Lower lobe of right lung (tissue), 2 donors: ENCODE measurements around the gene SESTD1. TPM values are rescaled to one million over a fixed set of nuclear protein-coding genes. Genes with fewer than 3 reads are reported as not detected.

ENCODE experiments used
- ATAC-seq, 2 donors: fragments of 200-7000 bp; cut with Tn5 transposase; one replicate each; pipeline ENCODE4 v1.9.1; 2020 to 2022; ENCODE audit warnings: mild to moderate bottlenecking in 2 of 2, moderate library complexity in 2 of 2
- DNase-seq: peaks from one replicate; pipeline ENCODE4 v3.0.0-alpha.2; 2020
- H3K27ac ChIP-seq: fragments of 200-600 bp; one replicate; pipeline ENCODE4 v1.8.0; 2022
- H3K27me3 ChIP-seq: fragments of 200-600 bp; one replicate; pipeline ENCODE4 v1.8.0; 2022; ENCODE audit warnings: low read depth
- H3K36me3 ChIP-seq: fragments of 200-600 bp; one replicate; pipeline ENCODE4 v1.8.0; 2022; ENCODE audit warnings: mild to moderate bottlenecking
- H3K4me1 ChIP-seq: fragments of 200-600 bp; one replicate; pipeline ENCODE4 v1.8.0; 2022
- H3K4me3 ChIP-seq: fragments of 200-600 bp; one replicate; pipeline ENCODE4 v1.8.0; 2022; ENCODE audit warnings: mild to moderate bottlenecking
- H3K9me3 ChIP-seq: fragments of 200-600 bp; one replicate; pipeline ENCODE4 v1.8.0; 2022
- intact Hi-C: fragments of 100-400 bp; cut with DNase I; formaldehyde crosslinking; loops from one replicate; pipeline ENCODE4 v1.11.0; 2022
- total RNA-seq: library from RNA; stranded (reverse); fragmentation: NEBNext Ultra II Directional; extraction: Animal tissue kit (Norgen Biotek cat#: 25700); gene quantifications from one replicate; pipeline ENCODE4 v1.2.1, GENCODE V29; 2021
- TF ChIP-seq, protein P1 (sequence below): fragments of 200-600 bp; IDR thresholded peaks from one replicate; pipeline ENCODE4 v1.8.0; 2022; ENCODE audit warnings: antibody characterized with exemption, mild to moderate bottlenecking
- donor health status: DM: no; HTN: yes; CAD: no; lungs with severe emphysema.

The SESTD1 gene
- total RNA-seq, 1 donor from 2014 or later = 107 TPM

DNA sequence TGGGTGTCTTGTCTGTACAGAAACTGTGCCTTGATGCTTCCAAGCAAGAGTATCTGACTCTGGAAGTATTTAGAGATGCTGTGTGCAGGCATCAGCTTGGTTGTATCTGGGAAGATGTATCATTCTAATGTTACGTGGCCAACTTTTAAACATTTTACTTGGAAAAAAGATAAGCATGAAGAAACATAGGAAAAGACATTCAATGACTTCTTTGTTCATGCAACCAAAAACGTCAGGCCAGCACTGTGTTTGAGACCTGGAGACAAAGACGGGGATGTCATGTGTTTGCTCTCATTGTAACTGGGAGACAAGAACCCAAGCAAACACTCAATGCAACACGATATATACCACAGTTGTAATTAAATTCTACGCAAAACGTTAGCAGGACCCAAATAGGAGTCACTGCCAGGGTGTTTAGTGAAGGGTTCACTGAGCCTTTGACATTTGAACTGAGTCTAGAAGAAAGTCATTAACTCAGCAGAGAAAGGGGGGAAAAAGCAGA is 8.9 kb upstream of the SESTD1 start:
- H3K27me3 ChIP-seq = no peaks in the 10 kb centered on the region
- H3K4me3 ChIP-seq = no peak overlapping the region
- intact Hi-C loops = no loop called here
- ATAC-seq (no peak), DNase-seq (no peak)
- TF ChIP-seq, protein P1, sequence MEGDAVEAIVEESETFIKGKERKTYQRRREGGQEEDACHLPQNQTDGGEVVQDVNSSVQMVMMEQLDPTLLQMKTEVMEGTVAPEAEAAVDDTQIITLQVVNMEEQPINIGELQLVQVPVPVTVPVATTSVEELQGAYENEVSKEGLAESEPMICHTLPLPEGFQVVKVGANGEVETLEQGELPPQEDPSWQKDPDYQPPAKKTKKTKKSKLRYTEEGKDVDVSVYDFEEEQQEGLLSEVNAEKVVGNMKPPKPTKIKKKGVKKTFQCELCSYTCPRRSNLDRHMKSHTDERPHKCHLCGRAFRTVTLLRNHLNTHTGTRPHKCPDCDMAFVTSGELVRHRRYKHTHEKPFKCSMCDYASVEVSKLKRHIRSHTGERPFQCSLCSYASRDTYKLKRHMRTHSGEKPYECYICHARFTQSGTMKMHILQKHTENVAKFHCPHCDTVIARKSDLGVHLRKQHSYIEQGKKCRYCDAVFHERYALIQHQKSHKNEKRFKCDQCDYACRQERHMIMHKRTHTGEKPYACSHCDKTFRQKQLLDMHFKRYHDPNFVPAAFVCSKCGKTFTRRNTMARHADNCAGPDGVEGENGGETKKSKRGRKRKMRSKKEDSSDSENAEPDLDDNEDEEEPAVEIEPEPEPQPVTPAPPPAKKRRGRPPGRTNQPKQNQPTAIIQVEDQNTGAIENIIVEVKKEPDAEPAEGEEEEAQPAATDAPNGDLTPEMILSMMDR = no peak
- peak overlapping the region; percentile 74 for H3K27ac ChIP-seq
- peaks cover 9% of the 10 kb centered on the region for H3K4me1 ChIP-seq
- no peaks in the 10 kb centered on the region for H3K36me3 ChIP-seq
- no peaks in the 10 kb centered on the region for H3K9me3 ChIP-seq

DNA sequence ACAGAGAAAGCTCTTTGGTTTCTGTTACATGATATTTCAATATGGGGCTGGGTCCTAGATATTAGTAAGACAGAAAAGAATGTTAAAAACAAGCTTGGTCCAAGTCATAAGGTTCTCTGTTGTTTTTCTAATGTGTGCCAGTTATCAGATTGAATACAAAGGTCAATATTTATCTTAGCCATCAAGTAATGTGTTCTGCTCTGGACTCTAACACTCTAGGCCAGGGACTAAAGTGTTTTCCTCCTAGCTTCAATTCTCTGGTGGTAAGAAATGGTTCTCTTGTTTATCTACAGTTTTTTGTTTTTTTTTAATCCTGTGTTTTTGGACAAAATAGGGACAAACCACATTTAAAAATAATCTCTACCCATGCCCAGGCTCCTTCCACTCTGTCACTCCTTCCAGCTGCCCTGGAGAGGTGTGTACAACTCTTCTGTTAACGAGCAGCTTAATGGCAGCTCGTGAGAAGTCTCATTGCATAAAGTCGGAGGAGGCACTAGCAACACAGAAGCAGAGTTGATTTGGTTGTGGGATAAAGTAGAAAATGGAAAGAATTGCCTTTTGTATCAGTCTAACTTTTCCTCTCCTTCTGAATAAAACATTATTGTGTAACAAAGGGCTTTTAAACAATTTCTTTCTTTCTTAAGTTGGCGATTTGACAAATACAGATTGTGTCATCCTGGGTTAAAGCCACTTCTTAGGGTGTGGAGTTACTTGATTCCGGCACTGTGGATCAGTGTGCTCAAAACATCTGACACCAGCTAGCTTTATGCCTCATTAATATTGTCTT is 8.0 kb upstream of the SESTD1 start:
- no peak for DNase-seq
- no peaks in the 10 kb centered on the region for H3K9me3 ChIP-seq

DNA sequence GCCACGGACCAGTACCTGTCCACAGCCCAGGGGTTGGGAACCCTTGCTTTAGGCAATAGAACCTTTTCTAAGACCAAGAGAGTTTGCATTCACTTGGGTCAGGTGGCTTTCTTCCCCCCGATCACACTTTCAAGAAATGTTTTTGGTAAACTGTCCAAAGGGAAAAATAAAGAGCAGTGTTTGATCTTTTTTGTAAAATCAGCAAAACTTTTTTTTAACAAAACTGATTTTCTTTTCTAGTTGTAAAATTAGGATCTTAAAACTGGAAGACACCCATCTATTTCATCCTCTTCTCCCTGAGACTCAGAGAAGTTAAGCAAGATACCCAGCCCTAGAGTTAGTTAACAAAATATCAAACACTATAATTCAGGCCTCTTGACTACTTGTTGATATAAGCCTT is 6.1 kb upstream of the SESTD1 start:
- no peak overlapping the region for H3K4me3 ChIP-seq
- DNase-seq (no peak), ATAC-seq (no peak)
- H3K27ac ChIP-seq = no peak overlapping the region
- H3K9me3 ChIP-seq = no peaks in the 10 kb centered on the region
- intact Hi-C loops = no loop called here
- H3K27me3 ChIP-seq = no peaks in the 10 kb centered on the region
- peaks cover 14% of the 10 kb centered on the region for H3K4me1 ChIP-seq
- no peaks in the 10 kb centered on the region for H3K36me3 ChIP-seq
- TF ChIP-seq, protein P1 = no peak

More for the DNA sequence above, 8.0 kb upstream of the SESTD1 start:
- Histone ChIP-seq H3K36me3 (no peaks in the 10 kb centered on the region), H3K4me1 (peaks cover 14% of the 10 kb centered on the region), H3K27me3 (no peaks in the 10 kb centered on the region), H3K27ac (peak overlapping the region; percentile 74), H3K4me3 (no peak overlapping the region)
- TF ChIP-seq, protein P1 = no peak
- peak; percentile 66 to 90 for ATAC-seq
- intact Hi-C loops = no loop called here

DNA sequence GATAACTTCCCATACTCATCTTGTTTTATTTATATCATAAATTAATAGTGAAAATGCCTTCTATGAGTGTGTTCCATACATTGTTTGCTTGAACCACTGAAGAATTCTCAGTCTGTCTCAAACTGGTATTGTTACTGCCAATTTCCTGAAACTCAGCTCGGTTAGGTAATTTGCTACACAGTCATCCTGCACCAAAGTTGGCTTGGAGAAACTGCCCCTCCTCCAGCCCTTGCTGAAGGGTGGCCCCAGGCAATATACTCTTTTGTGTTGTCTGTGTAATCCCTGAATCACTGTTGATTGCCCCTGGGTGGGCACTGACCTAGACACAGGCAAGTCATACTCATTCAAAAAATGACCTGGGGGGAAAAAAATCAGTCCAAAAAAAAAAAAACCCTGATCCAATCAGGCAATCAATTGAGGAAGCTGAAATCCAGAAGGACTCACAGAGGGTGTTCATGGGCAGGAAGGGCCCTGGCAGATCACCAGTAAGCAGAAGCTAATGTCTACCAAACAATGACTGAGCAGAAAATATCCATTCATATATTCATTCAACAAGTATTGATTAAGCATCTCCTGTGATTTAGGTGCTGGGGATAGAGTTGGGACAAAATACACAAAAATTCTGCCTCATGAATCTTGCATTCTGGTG is 3.8 kb upstream of the SESTD1 start:
- no peak overlapping the region for H3K4me3 ChIP-seq
- TF ChIP-seq, protein P1 = no peak
- H3K27ac ChIP-seq = no peak overlapping the region
- H3K27me3 ChIP-seq = no peaks in the 10 kb centered on the region
- no peaks in the 10 kb centered on the region for H3K9me3 ChIP-seq
- no peaks in the 10 kb centered on the region for H3K36me3 ChIP-seq
- ATAC-seq (no peak), DNase-seq (no peak)
- intact Hi-C loops = no loop called here
- peaks cover 14% of the 10 kb centered on the region for H3K4me1 ChIP-seq

GRCh38 chr2:179266271-179266670 is 1.6 kb upstream of the SESTD1 start:
- Histone ChIP-seq H3K4me3 (no peak overlapping the region), H3K4me1 (peaks cover 27% of the 10 kb centered on the region), H3K27me3 (no peaks in the 10 kb centered on the region), H3K36me3 (no peaks in the 10 kb centered on the region), H3K27ac (peak overlapping the region; percentile 88), H3K9me3 (no peaks in the 10 kb centered on the region)
- ATAC-seq (peak in 1 of 2 donors; percentile 24), DNase-seq (no peak)
- intact Hi-C loops = no loop called here
- TF ChIP-seq, protein P1 = no peak
